Common myeloid progenitor, CD34-positive (primary cell): ENCODE data around the gene ACTR3C.
A peak's percentile ranks its signal among the peaks of the same experiment; 100 is the strongest.
"Not testable (repeated sequence)": the region's sequence is repeated elsewhere in the genome, so short reads cannot be mapped to it uniquely, and the experiment has no call there.

Source experiments
- CTCF ChIA-PET: fragments of 350-600 bp; sonication (Branson Sonifier 250); formaldehyde crosslinking; loops from one replicate; lab custom pipeline; 2021; ENCODE audit warnings: antibody characterized with exemption; lab: Charles Lee
- POLR2A ChIA-PET: fragments of 350-600 bp; sonication (Branson Sonifier 250); formaldehyde crosslinking; loops from one replicate; lab custom pipeline; 2021; ENCODE audit warnings: antibody characterized with exemption; lab: Charles Lee
- DNase-seq, 3 donors: peaks; one replicate each; pipeline versions ENCODE4 v3.0.0 to v3.0.0-alpha.2; 2013
- H3K27ac ChIP-seq, 2 experiments: 1 replicate in 1 of 2; 2 replicates in 1 of 2; pipeline ENCODE4 v1.7.0; 2013; ENCODE audit warnings: inconsistent platforms in 2 of 2, low read length in 2 of 2, mild to moderate bottlenecking in 2 of 2, low read depth in 1 of 2, moderate library complexity in 1 of 2; ENCODE audit not compliant: severe bottlenecking in 2 of 2, insufficient read depth in 1 of 2, poor library complexity in 1 of 2
- H3K27me3 ChIP-seq, 5 experiments: replicated peaks in 2 of 5; 1 replicate in 3 of 5; 2 replicates in 2 of 5; pipeline versions ENCODE4 v1.6.1 to v1.7.0; 2013; ENCODE audit warnings: low read length in 4 of 5, mild to moderate bottlenecking in 2 of 5, moderate library complexity in 2 of 5, inconsistent platforms in 1 of 5; ENCODE audit not compliant: insufficient read depth in 5 of 5, control insufficient read depth in 4 of 5
- H3K36me3 ChIP-seq, 4 experiments: 1 replicate in 2 of 4; 2 replicates in 2 of 4; pipeline versions ENCODE4 v1.6.1 to v1.7.0; 2013; ENCODE audit warnings: low read length in 3 of 4, control low read depth in 1 of 4, mild to moderate bottlenecking in 1 of 4; ENCODE audit not compliant: control insufficient read depth in 4 of 4, insufficient read depth in 4 of 4
- H3K4me1 ChIP-seq, 4 experiments: 1 replicate in 3 of 4; 2 replicates in 1 of 4; pipeline versions ENCODE4 v1.6.1 to v1.7.1; 2013; ENCODE audit warnings: low read length in 3 of 4, mild to moderate bottlenecking in 3 of 4, control low read depth in 1 of 4, inconsistent platforms in 1 of 4, moderate library complexity in 1 of 4; ENCODE audit not compliant: control insufficient read depth in 4 of 4, insufficient read depth in 4 of 4; ENCODE audit errors: control extremely low read depth in 1 of 4
- H3K4me3 ChIP-seq, 7 experiments: 1 replicate in 4 of 7; 2 replicates in 3 of 7; pipeline versions ENCODE4 v1.5.1 to v1.7.0; 2013; ENCODE audit warnings: mild to moderate bottlenecking in 7 of 7, low read length in 6 of 7, moderate library complexity in 6 of 7, inconsistent platforms in 2 of 7, low read depth in 2 of 7, control low read depth in 1 of 7; ENCODE audit not compliant: insufficient read depth in 4 of 7, control insufficient read depth in 1 of 7; ENCODE audit errors: extremely low read depth in 1 of 7
- H3K9me3 ChIP-seq, 5 experiments: 1 replicate in 4 of 5; 2 replicates in 1 of 5; pipeline versions ENCODE4 v1.6.1 to v1.7.1; 2013; ENCODE audit warnings: low read length in 4 of 5, mild to moderate bottlenecking in 2 of 5, inconsistent platforms in 1 of 5, low read depth in 1 of 5, moderate library complexity in 1 of 5; ENCODE audit not compliant: control insufficient read depth in 4 of 5, insufficient read depth in 2 of 5; ENCODE audit errors: control extremely low read depth in 1 of 5
- WGBS: methylation state at CpG from one replicate; pipeline ENCODE4 v1.1.5; 2013; ENCODE audit not compliant: insufficient coverage; 5-methylcytosine and 5-hydroxymethylcytosine counted together

Gene ACTR3C

DNA sequence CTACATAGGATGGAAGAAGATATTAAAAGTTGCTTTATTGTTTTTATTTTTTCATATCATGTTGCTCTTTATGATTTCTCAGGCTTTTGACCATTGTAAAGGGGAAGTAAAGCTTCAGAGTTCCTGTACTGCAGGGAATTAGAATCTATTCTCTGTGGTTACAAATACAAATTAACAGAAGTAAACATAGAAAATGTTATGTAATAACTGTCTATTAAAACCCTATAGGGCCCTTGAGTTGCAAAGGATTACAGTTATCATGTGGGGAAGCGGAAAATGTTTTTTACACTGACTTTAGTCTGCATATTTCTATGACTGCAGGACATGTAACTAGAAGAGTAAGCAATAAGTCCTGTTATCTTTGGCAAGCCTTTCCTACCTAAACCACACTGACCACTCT lies 116.5 kb downstream of the ACTR3C start:
- POLR2A ChIA-PET, H3K36me3 ChIP-seq, H3K4me1 ChIP-seq, H3K9me3 ChIP-seq, H3K27ac ChIP-seq, H3K27me3 ChIP-seq, CTCF ChIA-PET, H3K4me3 ChIP-seq: not testable (repeated sequence)
- peak in 2 of 3 donors; percentile 15 to 33 for DNase-seq
- no CpG with 5 or more reads among the region's 1 CpG for WGBS

DNA sequence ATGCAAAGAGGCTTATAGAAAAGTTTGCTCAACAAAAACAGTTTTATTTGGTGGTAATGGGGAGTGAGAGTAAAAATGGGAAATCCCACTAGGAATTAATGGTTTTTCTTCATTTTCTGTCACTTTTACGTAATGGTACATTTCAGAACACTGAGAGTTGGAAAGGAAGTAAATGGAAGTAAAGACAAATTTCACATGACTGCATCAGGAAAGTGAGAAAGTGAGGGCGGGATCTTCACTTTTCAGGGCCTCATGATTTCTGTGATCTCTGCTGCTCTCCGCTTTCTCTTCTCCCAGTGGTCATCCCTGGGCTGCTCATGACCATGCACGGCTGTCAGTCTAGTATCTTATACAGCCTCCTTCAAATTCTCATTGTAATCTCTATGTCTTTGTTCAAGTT lies 117.5 kb downstream of the ACTR3C start:
- H3K4me1 ChIP-seq, H3K27me3 ChIP-seq, H3K9me3 ChIP-seq, H3K27ac ChIP-seq, H3K4me3 ChIP-seq, CTCF ChIA-PET, DNase-seq, POLR2A ChIA-PET, H3K36me3 ChIP-seq: not testable (repeated sequence)
- 94% methylated on average over 4 of the region's 4 CpGs for WGBS

DNA sequence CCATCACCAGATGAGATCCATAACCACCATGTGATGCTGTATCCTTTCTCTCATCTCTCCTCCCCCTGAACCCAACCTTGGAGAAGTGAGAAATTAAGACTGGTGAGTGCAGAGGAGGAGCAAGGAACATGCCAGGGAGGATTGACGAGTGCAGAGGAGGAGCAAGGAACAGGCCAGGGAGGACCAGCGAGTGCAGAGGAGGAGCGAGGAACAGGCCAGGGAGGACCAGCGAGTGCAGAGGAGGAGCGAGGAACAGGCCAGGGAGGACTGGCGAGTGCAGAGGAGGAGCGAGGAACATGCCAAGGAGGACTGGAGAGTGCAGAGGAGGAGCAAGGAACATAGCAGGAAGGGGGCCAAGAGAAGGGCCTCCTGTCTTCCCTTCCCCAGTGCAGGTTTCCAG lies 118.8 kb downstream of the ACTR3C start:
- H3K36me3 ChIP-seq, H3K27ac ChIP-seq, H3K27me3 ChIP-seq, H3K4me3 ChIP-seq, H3K9me3 ChIP-seq, CTCF ChIA-PET, H3K4me1 ChIP-seq, POLR2A ChIA-PET, DNase-seq: not testable (repeated sequence)
- 100% methylated on average over 4 of the region's 7 CpGs for WGBS

DNA sequence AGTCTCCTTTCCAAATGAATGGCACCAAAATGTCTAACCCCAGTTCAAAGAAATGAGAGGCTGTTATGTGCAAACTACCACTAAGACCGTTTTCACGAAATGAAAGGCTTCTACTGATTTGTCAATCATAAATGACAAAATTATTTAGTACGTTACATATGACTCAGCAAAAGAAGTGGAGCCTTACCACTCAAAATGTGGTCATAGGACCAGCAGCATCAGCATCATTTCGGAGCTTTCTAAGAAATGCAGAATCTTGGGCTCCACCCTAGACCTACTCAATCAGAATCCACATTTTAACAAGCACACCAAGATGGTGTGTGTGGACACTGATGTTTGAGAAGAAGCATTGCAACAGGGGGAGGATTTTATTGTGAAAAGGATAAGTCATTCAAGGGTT lies 120.5 kb downstream of the ACTR3C start:
- H3K36me3 ChIP-seq, DNase-seq, H3K9me3 ChIP-seq, H3K27me3 ChIP-seq, CTCF ChIA-PET, H3K4me3 ChIP-seq, H3K4me1 ChIP-seq, H3K27ac ChIP-seq, POLR2A ChIA-PET: not testable (repeated sequence)
- 96% methylated on average over 3 of the region's 4 CpGs for WGBS
